SJCRH30 (cell line): Measurements from ENCODE around the gene MRGPRD. TPM values are rescaled to one million over a fixed set of nuclear protein-coding genes. Genes with fewer than 3 reads are reported as not detected.
A peak's percentile ranks its signal among the peaks of the same experiment; 100 is the strongest.

Experiments used
- DNase-seq, 2 experiments: peaks; one replicate each; pipeline ENCODE4 v3.0.0-alpha.2; 2015 to 2020
- H3K27ac ChIP-seq: fragments of 250-450 bp; sonication (Bioruptor Pico); 2 replicates; pipeline ENCODE4 v1.5.1; 2020; ENCODE audit warnings: mild to moderate bottlenecking, moderate library complexity
- H3K27me3 ChIP-seq: fragments of 250-450 bp; sonication (Bioruptor Pico); 2 replicates; pipeline ENCODE4 v1.5.1; 2020; ENCODE audit warnings: mild to moderate bottlenecking, moderate library complexity
- H3K36me3 ChIP-seq: fragments of 250-450 bp; sonication (Bioruptor Pico); 2 replicates; pipeline ENCODE4 v1.5.1; 2020; ENCODE audit warnings: mild to moderate bottlenecking, moderate library complexity
- H3K4me1 ChIP-seq: fragments of 250-450 bp; sonication (Bioruptor Pico); 2 replicates; pipeline ENCODE4 v1.5.1; 2020; ENCODE audit warnings: mild to moderate bottlenecking, moderate library complexity
- H3K4me3 ChIP-seq: fragments of 250-450 bp; sonication (Bioruptor Pico); 2 replicates; pipeline ENCODE4 v1.5.1; 2020; ENCODE audit warnings: mild to moderate bottlenecking, moderate library complexity
- H3K9me3 ChIP-seq: fragments of 250-450 bp; sonication (Bioruptor Pico); replicated peaks from 2 replicates; pipeline ENCODE4 v1.5.1; 2020; ENCODE audit warnings: mild to moderate bottlenecking, moderate library complexity
- total RNA-seq: library from RNA; depleted of rRNA; stranded (reverse); fragments of >200 nt; shearing (Covaris generic); gene quantifications from 2 replicates; pipeline ENCODE4 v1.2.3, GENCODE V29; 2014; rRNA removed

MRGPRD gene, protein sequence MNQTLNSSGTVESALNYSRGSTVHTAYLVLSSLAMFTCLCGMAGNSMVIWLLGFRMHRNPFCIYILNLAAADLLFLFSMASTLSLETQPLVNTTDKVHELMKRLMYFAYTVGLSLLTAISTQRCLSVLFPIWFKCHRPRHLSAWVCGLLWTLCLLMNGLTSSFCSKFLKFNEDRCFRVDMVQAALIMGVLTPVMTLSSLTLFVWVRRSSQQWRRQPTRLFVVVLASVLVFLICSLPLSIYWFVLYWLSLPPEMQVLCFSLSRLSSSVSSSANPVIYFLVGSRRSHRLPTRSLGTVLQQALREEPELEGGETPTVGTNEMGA
- not detected in 2 replicates for total RNA-seq

DNA sequence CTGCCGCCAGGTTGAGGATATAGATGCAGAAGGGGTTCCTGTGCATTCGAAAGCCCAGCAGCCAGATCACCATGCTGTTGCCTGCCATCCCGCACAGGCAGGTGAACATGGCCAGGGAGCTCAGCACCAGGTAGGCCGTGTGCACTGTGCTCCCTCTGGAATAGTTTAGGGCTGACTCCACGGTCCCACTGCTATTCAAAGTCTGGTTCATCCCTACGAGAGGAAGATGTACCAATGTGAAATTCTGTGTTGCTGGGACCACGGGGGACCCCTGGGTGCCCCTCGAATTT, at the start of gene MRGPRD:
MRGPRD (minus strand) TSS at position 211 of the 290 bp plus-strand sequence; CDS start at position 211, 0 bp downstream.
- Histone ChIP-seq H3K4me1 (no peaks in the 10 kb centered on the region), H3K9me3 (no peaks in the 10 kb centered on the region), H3K4me3 (no peak within 1 kb of the TSS), H3K36me3 (no peaks in the 10 kb centered on the region), H3K27ac (no peak within 1 kb of the TSS), H3K27me3 (no peaks in the 10 kb centered on the region)
- DNase-seq: no peak

DNA sequence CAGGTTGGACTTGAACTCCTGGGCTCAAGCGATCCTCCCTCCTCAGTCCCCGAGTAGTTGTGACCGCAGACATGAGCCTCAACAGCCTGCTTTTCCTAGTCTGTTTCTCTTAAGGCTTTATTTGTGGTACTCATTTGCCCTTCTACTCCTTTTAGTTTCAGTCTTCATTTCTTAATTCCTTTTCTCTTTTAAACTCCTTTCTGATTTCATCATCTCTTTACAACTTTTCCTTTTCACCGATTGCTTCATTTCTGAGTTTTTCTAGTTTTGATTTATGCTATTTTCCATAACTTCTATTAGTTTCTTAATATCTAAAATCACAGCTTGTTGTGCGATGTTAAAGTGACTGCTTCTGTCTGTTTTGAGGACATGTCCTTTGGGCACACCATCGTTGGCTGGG, 49.5 kb upstream of the MRGPRD start:
- Histone ChIP-seq H3K36me3 (no peaks in the 10 kb centered on the region), H3K9me3 (no peaks in the 10 kb centered on the region)

DNA sequence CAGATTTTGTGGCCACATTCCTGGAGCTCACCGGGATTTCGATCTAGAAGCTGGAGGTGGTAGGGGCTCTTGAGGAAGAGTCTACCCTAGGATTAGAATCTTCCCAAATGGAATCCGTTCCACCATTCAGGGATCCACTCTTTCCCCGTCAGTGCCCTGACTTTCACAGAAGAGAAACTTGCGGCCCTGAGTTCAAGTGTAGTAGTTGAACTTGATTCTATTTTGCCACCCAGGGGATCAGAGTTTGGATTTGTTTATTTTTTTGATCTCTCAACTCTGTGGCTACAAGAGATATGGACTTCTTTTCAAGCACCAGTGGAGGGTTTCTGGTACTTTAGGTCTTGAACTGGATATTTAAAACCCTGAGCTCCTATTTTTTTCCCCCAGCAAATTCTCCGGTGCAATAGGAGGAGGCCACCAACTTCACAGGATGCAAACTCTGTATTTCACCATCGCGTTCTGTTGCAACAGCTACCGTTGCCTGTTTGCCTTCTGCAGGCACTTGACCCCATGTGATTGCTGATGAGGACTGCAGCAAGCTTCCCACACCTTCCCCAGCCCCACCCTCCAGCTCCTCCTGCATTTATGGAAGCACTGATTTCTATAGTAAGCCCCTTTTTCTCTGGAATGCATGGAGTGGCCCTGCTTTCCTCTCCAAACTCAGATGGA, 47.1 kb upstream of the MRGPRD start:
- DNase-seq: no peak
- no peaks in the 10 kb centered on the region for H3K27me3 ChIP-seq
- no peak overlapping the region for H3K27ac ChIP-seq
- no peaks in the 10 kb centered on the region for H3K4me1 ChIP-seq
- no peaks in the 10 kb centered on the region for H3K9me3 ChIP-seq
- H3K4me3 ChIP-seq: no peak overlapping the region
- H3K36me3 ChIP-seq: no peaks in the 10 kb centered on the region

More for the DNA sequence above, 49.5 kb upstream of the MRGPRD start:
- H3K27ac ChIP-seq: no peak overlapping the region
- no peaks in the 10 kb centered on the region for H3K4me1 ChIP-seq
- no peaks in the 10 kb centered on the region for H3K27me3 ChIP-seq
- no peak for DNase-seq
- H3K4me3 ChIP-seq: no peak overlapping the region

DNA sequence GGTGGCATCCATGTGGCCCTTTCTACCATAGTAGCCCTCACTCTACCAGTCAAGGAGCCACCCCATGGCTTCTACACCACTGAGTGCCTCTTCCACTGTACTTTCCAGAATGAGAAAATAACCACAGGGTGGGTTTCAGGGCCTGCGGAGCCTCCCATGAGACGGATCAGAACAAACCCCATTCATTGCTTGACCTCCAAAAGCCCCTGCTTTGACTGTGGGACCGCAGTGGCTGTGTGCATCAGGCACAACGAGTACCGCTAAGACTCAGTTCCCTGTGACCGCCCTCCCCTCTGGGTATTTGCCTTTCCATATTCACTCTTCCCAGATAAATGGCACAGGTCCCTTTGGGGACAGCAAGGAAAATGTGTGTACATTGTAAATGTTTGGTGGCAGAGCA, 43.7 kb upstream of the MRGPRD start:
- no peak for DNase-seq
- no peak overlapping the region for H3K27ac ChIP-seq
- no peak overlapping the region for H3K4me3 ChIP-seq
- no peaks in the 10 kb centered on the region for H3K36me3 ChIP-seq
- no peaks in the 10 kb centered on the region for H3K9me3 ChIP-seq
- no peaks in the 10 kb centered on the region for H3K4me1 ChIP-seq
- H3K27me3 ChIP-seq: 0 out of 2 replicates have a peak, but pooled peaks cover 3% of the 10 kb centered on the region

DNA sequence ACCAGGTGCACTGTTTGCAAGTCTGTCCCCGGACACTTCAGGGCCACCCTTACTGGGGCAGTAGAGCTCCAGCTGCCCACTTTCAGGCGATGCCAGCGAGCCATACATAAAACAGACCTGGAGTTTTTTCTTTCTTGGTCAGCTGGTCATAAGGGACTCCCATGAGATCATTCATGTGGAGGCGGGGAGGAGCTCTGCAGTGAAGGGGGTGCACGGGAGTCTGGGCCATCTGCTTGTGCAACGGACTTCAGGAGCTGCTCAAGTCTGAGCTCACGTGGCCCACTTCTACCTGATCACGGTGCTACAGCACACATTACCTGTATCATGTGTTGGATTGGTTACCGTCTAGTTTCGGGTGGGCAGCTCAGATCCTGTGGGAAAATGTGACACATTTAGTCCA, 41.5 kb upstream of the MRGPRD start:
- Histone ChIP-seq H3K27ac (no peak overlapping the region), H3K27me3 (0 out of 2 replicates have a peak, but pooled peaks cover 3% of the 10 kb centered on the region), H3K4me3 (no peak overlapping the region), H3K9me3 (no peaks in the 10 kb centered on the region), H3K4me1 (no peaks in the 10 kb centered on the region), H3K36me3 (no peaks in the 10 kb centered on the region)
- no peak for DNase-seq

DNA sequence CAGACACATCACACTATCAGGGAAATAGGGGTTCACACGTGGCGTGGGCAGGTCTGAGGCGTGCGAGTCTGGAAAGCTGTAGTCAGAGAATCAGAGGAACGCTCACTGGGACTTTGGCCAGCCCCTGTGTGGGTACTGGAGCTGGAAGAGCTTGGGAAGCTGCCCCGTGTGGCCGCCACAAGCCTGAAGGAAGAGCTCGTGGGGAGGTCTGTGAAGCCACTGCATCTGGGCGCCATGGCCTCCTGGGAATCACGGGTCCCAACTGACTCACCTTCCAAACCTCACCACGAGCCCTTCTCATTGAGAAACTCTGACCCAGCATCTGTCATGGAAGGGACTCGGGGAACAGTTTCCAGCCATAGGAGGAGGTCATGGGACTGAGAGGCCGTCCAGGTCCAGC, 38.1 kb upstream of the MRGPRD start:
- no peak for DNase-seq
- no peaks in the 10 kb centered on the region for H3K36me3 ChIP-seq
- H3K27me3 ChIP-seq: 0 out of 2 replicates have a peak, but pooled peaks cover 3% of the 10 kb centered on the region
- H3K27ac ChIP-seq: no peak overlapping the region
- H3K4me1 ChIP-seq: no peaks in the 10 kb centered on the region
- H3K9me3 ChIP-seq: no peaks in the 10 kb centered on the region
- H3K4me3 ChIP-seq: no peak overlapping the region

DNA sequence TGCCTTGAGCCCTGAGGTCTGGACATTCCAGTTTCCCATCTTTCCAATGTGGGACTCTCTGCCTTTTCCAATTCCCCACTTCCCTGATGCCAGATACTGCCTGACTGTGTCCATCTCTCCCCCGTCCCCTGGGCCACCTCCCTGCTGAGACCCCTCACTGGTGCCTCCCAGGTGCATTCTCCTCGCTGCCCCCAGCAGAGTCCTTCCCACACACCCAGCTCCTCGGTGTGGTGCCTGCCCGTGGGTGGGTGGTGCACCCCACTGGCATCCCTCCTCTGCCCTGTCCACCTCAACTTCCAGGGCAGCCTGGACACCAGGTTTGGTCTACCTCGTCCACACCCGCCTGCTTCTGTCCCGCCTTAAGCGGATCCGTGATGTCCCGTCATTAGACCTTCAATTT, 37.2 kb upstream of the MRGPRD start:
- Histone ChIP-seq H3K4me1 (no peaks in the 10 kb centered on the region), H3K4me3 (no peak overlapping the region)

DNA sequence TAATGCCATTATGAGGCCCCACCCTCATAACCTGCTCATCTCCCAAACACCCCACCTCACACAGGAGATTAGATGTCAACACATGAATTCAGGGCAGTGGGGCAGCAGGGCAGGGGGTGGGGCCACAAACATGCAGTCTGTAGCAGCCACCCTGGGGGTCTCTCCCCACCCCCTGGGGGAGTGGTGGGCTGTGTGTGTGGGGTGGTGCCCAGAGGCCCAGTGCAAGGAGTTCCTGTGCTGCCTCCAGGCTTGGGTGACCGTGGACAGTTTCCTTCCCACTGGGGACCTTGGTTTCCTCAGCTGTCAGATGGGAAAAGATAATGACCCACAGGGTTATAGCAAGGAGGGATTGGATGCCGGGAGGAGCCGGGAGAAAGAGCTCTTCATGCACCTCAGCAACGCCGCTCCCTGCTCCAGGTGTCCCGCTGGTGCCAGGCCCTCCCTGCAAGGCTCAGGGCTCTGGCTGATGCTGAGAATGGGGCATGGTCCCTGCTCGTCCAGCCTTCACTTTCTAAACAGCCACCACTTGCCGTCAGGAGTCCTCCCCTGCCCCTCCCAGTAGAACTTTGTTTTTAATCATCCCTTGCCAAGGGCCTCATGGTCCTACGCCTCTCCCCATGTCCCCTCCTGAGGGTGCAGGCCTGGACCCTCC, 34.2 kb upstream of the MRGPRD start:
- Histone ChIP-seq H3K4me1 (peaks cover 5% of the 10 kb centered on the region; the same call in 1 of the 2 replicates), H3K27ac (no peak overlapping the region), H3K36me3 (no peaks in the 10 kb centered on the region), H3K4me3 (no peak overlapping the region), H3K27me3 (peaks cover 3% of the 10 kb centered on the region; the same call in 1 of the 2 replicates), H3K9me3 (no peaks in the 10 kb centered on the region)
- DNase-seq: no peak

More for the DNA sequence above, 37.2 kb upstream of the MRGPRD start:
- no peak for DNase-seq
- no peak overlapping the region for H3K27ac ChIP-seq
- 0 out of 2 replicates have a peak, but pooled peaks cover 3% of the 10 kb centered on the region for H3K27me3 ChIP-seq
- no peaks in the 10 kb centered on the region for H3K36me3 ChIP-seq
- H3K9me3 ChIP-seq: no peaks in the 10 kb centered on the region

DNA sequence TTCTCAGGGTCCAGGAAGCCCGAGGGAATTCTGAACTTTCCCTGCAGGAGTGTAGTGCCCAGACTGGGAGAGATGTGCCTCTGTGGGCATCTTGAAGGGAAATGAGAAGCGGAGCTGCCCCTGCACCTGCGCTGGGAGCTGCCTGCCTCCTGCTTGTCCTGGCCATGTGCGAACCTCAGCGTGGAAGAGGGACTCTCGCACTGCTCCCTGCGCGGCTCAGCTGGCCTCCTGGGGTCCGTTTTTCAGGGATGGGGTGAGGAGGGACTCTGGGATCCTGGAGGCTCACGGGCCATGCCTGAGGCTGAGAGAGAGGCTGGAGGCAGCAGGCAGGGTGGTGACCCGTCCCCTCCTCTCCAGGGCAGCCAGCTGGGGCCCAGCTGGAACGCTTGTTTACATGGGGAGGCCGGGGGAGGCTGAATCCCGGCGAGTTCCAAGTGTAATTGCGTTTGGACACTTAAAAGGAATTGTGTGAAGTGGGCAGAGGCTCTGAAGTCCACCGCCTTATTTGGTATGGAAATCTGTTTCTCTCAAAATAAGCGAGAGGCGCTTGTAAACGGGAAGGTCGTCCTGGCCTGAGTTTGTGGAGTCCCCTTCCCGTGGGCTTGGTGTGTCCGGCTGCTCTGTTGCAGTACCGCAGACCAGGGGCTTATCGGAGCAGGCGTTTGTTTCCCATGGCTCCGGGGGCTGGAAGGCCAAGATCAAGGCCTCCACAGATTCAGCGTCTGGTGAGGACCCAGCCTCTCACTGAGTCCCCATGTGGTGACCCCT, 33.5 kb upstream of the MRGPRD start:
- Histone ChIP-seq H3K27ac (no peak overlapping the region), H3K4me1 (peaks cover 5% of the 10 kb centered on the region; the same call in 1 of the 2 replicates)

DNA sequence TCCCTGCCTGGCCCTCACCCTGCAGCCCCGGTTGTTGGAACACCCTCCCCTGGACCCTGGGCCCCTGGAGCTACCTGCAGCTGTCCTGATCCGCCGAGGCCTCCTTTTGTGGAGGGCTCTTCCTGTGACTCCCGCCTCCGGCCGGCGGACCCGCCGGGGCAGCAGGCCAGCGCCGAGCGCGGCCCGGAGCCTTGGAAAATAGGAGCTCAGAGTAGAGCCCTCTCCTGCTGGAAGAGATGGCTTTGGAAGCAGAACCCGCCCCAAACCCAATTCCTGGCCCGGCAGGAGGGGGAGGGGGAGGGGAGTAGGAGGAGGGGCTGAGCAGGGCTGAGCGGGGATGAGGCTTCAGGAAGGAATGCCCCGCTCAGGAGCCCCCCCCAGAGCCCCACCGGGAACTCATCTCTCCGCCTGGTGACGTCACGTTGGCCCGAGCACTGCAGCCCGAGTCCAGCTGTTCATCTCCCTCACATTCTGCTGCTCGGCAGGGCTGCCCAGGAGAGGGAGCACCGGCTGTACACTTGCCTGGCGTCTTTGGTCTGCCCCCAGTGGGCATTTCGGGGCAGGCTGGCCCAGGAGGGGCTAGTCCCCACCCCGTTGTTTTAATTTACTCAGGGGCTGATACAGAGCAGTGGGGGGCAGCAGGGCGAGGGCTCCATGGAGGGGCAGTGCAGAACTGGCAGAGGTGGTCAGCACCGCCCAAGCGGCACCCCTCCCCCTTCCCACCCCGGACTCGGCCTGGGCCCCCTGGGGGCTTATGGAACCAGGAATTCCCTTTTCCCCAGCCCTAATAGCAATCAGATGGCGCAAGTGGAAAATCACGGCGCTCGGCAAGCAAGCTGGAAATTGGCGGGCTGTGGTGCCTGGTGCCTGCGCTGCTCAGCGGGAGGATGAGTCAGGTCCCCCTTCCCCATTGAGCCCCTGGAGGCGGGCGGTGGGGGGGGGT, 32.5 kb upstream of the MRGPRD start, which contains the start of gene MRGPRF:
MRGPRF (minus strand) TSS at position 238 of the 943 bp plus-strand sequence. CDS start 3,345 bp downstream, outside the sequence.
- peak; percentile 72 to 73 for DNase-seq
- Histone ChIP-seq H3K36me3 (no peaks in the 10 kb centered on the region), H3K4me3 (peak within 1 kb of the TSS; percentile 49), H3K27me3 (no peaks in the 10 kb centered on the region; the same call in 1 of the 2 replicates), H3K27ac (no peak within 1 kb of the TSS), H3K4me1 (peaks cover 13% of the 10 kb centered on the region; the same call in 1 of the 2 replicates), H3K9me3 (no peaks in the 10 kb centered on the region)

More for the DNA sequence above, 33.5 kb upstream of the MRGPRD start:
- H3K27me3 ChIP-seq: no peaks in the 10 kb centered on the region; the same call in 1 of the 2 replicates
- H3K4me3 ChIP-seq: no peak overlapping the region
- no peak for DNase-seq
- H3K36me3 ChIP-seq: no peaks in the 10 kb centered on the region
- no peaks in the 10 kb centered on the region for H3K9me3 ChIP-seq

DNA sequence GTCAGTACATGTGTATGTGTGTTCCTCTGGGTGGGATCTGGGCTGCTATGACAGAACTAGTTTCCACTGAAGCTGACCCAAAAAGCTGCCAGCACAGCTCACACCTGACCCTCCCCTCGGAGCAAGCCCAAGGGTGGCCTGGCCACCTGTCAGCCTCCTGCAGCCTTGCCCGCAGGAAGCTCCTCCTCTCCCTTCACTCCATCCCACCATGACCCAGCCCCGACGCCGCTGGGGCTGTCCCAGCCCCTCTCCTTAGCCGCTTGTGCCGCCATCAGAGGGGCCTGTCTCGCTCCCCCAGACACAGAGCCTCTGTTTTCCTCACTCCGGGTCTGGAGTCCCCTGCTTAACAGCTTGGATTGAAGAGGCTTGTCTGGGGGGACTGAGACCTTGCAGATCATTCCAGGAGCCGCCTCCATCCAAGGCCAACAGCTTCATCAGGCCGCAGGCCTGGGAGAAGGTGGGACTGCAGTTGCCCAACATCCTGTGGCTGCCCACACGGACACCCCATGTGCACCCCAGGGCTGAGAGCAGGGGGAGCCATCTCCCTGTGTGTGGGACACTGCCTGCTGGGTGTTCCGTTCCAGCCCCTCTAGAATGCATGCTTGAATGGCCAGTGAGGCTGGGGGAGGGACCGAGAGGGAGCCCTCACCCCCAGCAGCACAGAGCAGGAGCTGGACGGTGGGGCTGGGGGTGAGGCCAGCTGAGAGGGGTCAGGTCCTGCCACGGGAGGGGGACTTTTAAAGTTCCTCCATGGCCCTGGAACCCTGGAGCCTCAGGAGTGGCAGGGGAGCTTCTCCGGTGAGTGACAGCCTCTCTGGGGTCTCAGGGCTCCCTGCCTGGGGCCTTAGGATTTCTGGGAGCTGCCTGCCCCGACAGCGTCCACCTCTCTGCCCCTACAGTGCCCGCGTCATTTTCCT, 31.6 kb upstream of the MRGPRD start:
- peak overlapping the region; percentile 49 for H3K4me3 ChIP-seq
- H3K27ac ChIP-seq: no peak overlapping the region
- no peak for DNase-seq
- no peaks in the 10 kb centered on the region for H3K36me3 ChIP-seq
- no peaks in the 10 kb centered on the region for H3K9me3 ChIP-seq
- H3K27me3 ChIP-seq: no peaks in the 10 kb centered on the region; the same call in 1 of the 2 replicates
- H3K4me1 ChIP-seq: peaks cover 16% of the 10 kb centered on the region; the same call in 1 of the 2 replicates

DNA sequence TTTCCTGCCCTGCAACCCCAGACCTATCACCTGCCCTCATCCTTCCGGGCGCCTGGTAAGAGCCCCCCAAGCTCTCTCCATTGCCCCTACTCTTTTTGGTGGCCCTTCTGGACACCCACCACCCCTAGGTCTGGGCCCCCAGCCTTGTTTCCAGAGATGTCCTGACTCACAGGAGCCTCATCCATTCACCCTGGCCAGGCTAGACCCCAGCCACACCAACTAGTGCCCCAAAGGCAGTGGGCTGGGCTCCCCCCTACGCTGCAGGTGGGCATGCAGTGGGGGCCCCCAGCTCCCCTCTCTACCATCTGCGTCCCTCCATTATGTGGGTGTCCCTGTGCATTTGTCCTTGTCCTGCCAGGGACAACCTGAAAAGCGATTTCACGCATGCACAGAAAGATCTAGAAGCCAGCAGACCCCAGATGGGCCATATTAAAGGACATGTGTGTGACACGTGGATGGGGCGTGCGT, 30.9 kb upstream of the MRGPRD start:
- Histone ChIP-seq H3K27ac (no peak overlapping the region), H3K4me3 (no peak overlapping the region), H3K36me3 (no peaks in the 10 kb centered on the region), H3K9me3 (no peaks in the 10 kb centered on the region), H3K4me1 (peaks cover 16% of the 10 kb centered on the region; the same call in 1 of the 2 replicates), H3K27me3 (no peaks in the 10 kb centered on the region; the same call in 1 of the 2 replicates)
- no peak for DNase-seq
